ENCODE data around the gene DHRS3.

DNA sequence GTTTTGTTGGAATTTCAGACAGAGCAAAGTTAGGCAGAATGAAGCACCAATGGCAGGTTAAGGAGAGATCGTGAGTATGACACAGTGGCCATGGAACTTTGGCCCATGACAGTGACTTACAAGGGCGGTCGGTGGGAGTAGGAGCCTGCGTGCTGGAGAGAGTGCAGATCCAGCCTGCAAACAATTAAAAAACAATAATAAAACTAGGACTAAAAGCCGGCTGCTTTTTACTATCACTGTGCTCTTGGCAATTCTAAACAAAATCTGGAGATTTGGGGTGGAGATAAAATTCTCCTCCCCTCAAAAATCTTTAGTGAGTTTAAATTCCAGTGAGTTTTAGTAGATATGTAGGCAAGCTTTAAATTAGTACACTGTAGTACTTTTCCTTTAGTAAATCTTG, 96.9 kb downstream of the DHRS3 start:
- TF ChIP-seq CTCF (conservative IDR thresholded peaks at IDR 0.05) (no peak), EZH2 (IDR thresholded peaks at IDR 0.05; ENCODE audit: low read depth) (no peak)

All from PC-9 (cell line).